ENCODE measurements around the gene SERGEF.

The SERGEF gene

DNA sequence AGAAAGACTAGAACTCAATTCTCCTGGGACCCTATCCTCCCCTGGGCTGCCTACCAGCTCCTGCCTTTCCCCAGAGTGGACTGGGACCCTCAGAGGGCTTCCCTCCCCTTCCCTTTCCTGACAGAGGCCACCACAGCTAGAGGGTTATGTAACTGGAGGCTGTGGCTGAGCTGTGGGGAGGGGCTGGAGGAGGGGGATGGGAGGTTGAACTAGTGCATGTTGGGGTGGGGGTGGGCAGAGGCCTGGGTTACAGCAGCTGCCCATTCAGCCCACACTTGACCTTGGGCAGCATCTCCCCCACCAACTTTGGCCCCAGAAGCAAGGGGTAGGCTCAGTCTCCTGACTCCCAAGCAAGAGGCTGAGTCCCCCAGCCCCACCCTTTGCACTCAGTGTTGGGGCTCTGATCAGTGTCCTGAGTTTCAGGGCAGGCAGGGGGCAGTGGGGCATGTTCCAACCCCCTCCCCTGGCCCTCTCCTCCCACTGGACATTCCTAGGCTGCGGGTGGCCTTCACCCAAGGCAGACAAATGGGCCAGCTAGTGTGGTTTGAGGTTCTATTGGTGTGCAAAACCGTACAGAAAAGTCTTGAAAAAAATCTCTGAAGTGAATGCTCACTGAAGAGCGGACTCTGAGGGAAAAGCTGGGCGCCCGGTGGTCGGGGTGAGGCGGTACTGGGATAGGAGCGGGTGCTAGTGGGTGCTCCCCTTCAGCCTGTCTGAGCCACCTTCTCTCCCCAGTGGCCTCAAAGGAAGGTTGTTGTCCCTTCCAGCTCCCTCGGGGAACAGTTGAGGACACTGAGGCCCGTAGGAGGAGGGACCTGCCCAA lies 274.5 kb downstream of the SERGEF start:
- peaks cover 9% of the 10 kb centered on the region for H3K4me1 Mint-ChIP-seq
- DNase-seq (no peak), ATAC-seq (no peak)
- H3K9me3 Mint-ChIP-seq = no peaks in the 10 kb centered on the region
- no peak overlapping the region for H3K27ac Mint-ChIP-seq
- peaks cover 19% of the 10 kb centered on the region for H3K27me3 Mint-ChIP-seq
- H3K4me3 Mint-ChIP-seq = no peak overlapping the region

All from stimulated activated naive CD8-positive, alpha-beta T cell treated with anti-CD3 and anti-CD28 coated beads, Interleukin-15, amount 100 ng/mL, for 72 hours (primary cell).